IMR-90 (cell line): ENCODE measurements around the gene SYNE2. TPM values are rescaled to one million over a fixed set of nuclear protein-coding genes. Genes with fewer than 3 reads are reported as not detected.

ENCODE experiments used
- ATAC-seq: fragments of 200-7000 bp; cut with Tn5 transposase; 2 replicates; pipeline ENCODE4 v1.9.1; 2020; ENCODE audit warnings: low read depth, mild to moderate bottlenecking, moderate library complexity
- BruUV-seq: library from RNA; stranded (reverse); fragments of 400-500 nt; replicated peaks from 2 replicates; lab custom pipeline; 2021; lab: Mats Ljungman, UMichigan
- CTCF ChIA-PET: fragments of 300-600 bp; formaldehyde crosslinking; extraction: SDS; loops from one replicate; lab custom pipeline; 2021; ENCODE audit warnings: antibody characterized with exemption; lab: Yijun Ruan, JAX
- POLR2A ChIA-PET: fragments of 300-600 bp; sonication (Branson Sonifier 250); formaldehyde crosslinking; loops from one replicate; lab custom pipeline; 2022; ENCODE audit warnings: antibody characterized with exemption; ENCODE audit not compliant: unreplicated experiment; lab: Charles Lee
- DNase-seq: peaks from one replicate; pipeline ENCODE4 v3.0.0; 2013
- H2AFZ ChIP-seq: replicated peaks from 2 replicates; pipeline ENCODE3; 2013; ENCODE audit warnings: low read length, mild to moderate bottlenecking; ENCODE audit not compliant: poor library complexity
- H2AK5ac ChIP-seq: 2 replicates; pipeline ENCODE4 v1.6.1; 2013; ENCODE audit warnings: low read depth, low read length, inconsistent platforms
- H2AK9ac ChIP-seq: replicated peaks from 2 replicates; pipeline ENCODE3; 2013; ENCODE audit warnings: mild to moderate bottlenecking, low read depth, low read length, moderate library complexity; ENCODE audit not compliant: poor library complexity
- H2BK120ac ChIP-seq: 2 replicates; pipeline ENCODE4 v1.6.1; 2013; ENCODE audit warnings: low read depth, low read length, inconsistent platforms
- H2BK15ac ChIP-seq: 3 replicates; pipeline ENCODE4 v1.6.1; 2013; ENCODE audit warnings: low read depth, low read length, inconsistent platforms
- H2BK20ac ChIP-seq: 2 replicates; pipeline ENCODE4 v1.6.1; 2013; ENCODE audit warnings: low read depth, mild to moderate bottlenecking, inconsistent platforms, low read length, moderate library complexity
- H2BK5ac ChIP-seq: 2 replicates; pipeline ENCODE4 v1.6.1; 2013; ENCODE audit warnings: mild to moderate bottlenecking, low read depth, low read length, inconsistent platforms; ENCODE audit not compliant: poor library complexity, severe bottlenecking
- H3K14ac ChIP-seq: replicated peaks from 2 replicates; pipeline ENCODE4 v1.6.1; 2013; ENCODE audit warnings: low read depth, low read length, inconsistent platforms
- H3K18ac ChIP-seq: 2 replicates; pipeline ENCODE4 v1.6.1; 2013; ENCODE audit warnings: low read depth, low read length, control low read depth
- H3K23ac ChIP-seq: 2 replicates; pipeline ENCODE4 v1.6.1; 2013; ENCODE audit warnings: low read depth, low read length, inconsistent platforms
- H3K27ac ChIP-seq: 2 replicates; pipeline ENCODE4 v1.5.1; 2013; ENCODE audit warnings: mild to moderate bottlenecking, control low read depth, low read length; ENCODE audit not compliant: insufficient read depth
- H3K27me3 ChIP-seq: 2 replicates; pipeline ENCODE4 v1.6.1; 2013; ENCODE audit warnings: low read length; ENCODE audit not compliant: control insufficient read depth, insufficient read depth
- H3K36me3 ChIP-seq: 2 replicates; pipeline ENCODE4 v1.6.1; 2013; ENCODE audit warnings: low read length, mixed read lengths; ENCODE audit not compliant: control insufficient read depth, insufficient read depth
- H3K4ac ChIP-seq: 2 replicates; pipeline ENCODE4 v1.6.1; 2013; ENCODE audit warnings: low read depth, low read length, inconsistent platforms
- H3K4me1 ChIP-seq: 2 replicates; pipeline ENCODE4 v1.6.1; 2013; ENCODE audit warnings: low read length, mixed read lengths; ENCODE audit not compliant: control insufficient read depth, insufficient read depth
- H3K4me2 ChIP-seq: 2 replicates; pipeline ENCODE4 v1.6.1; 2013; ENCODE audit warnings: low read depth, mild to moderate bottlenecking, control low read depth, low read length, moderate library complexity
- H3K4me3 ChIP-seq: 2 replicates; pipeline ENCODE4 v1.5.1; 2013; ENCODE audit warnings: low read depth, mild to moderate bottlenecking, control low read depth, low read length, moderate library complexity; ENCODE audit not compliant: insufficient read depth
- H3K56ac ChIP-seq: 2 replicates; pipeline ENCODE4 v1.6.1; 2013; ENCODE audit warnings: low read length, inconsistent platforms; ENCODE audit not compliant: insufficient read depth; ENCODE audit errors: extremely low read depth
- H3K79me1 ChIP-seq, 2 experiments: 2 replicates each; pipeline ENCODE4 v1.6.1; 2013; ENCODE audit warnings: low read length in 2 of 2, inconsistent platforms in 1 of 2, low read depth in 1 of 2
- H3K9ac ChIP-seq: 2 replicates; pipeline ENCODE4 v1.6.1; 2013; ENCODE audit warnings: low read depth, low read length, control low read depth
- H3K9me1 ChIP-seq: 2 replicates; pipeline ENCODE4 v1.6.1; 2013; ENCODE audit warnings: low read length, inconsistent platforms; ENCODE audit not compliant: insufficient read depth
- H3K9me3 ChIP-seq: 2 replicates; pipeline ENCODE4 v1.6.1; 2013; ENCODE audit warnings: low read length; ENCODE audit not compliant: control insufficient read depth, insufficient read depth
- H4K20me1 ChIP-seq: 2 replicates; pipeline ENCODE4 v1.6.1; 2013; ENCODE audit warnings: low read length, inconsistent platforms; ENCODE audit not compliant: insufficient read depth
- H4K5ac ChIP-seq: 2 replicates; pipeline ENCODE4 v1.6.1; 2013; ENCODE audit warnings: mild to moderate bottlenecking, low read depth, low read length, control low read depth
- H4K8ac ChIP-seq, 2 experiments: 2 replicates each; pipeline ENCODE4 v1.6.1; 2013; ENCODE audit warnings: low read depth in 2 of 2, low read length in 2 of 2, control low read depth in 1 of 2, inconsistent platforms in 1 of 2
- H4K91ac ChIP-seq: 2 replicates; pipeline ENCODE4 v1.6.1; 2013; ENCODE audit warnings: low read depth, low read length, inconsistent platforms; ENCODE audit not compliant: insufficient read depth
- BHLHE40 ChIP-seq: fragments of 150-350 bp; IDR thresholded peaks from 2 replicates; pipeline ENCODE4 v1.6.1; 2016; ENCODE audit warnings: mild to moderate bottlenecking, low read depth, low read length
- CEBPB ChIP-seq: IDR thresholded peaks from 2 replicates; pipeline ENCODE4 v1.6.1; 2012; ENCODE audit warnings: low read depth, low read length, improper control_type of control experiment
- CHD1 ChIP-seq: IDR thresholded peaks from 2 replicates; pipeline ENCODE4 v1.6.1; 2012; ENCODE audit warnings: low read depth, low read length, improper control_type of control experiment
- MAZ ChIP-seq: IDR thresholded peaks from 2 replicates; pipeline ENCODE4 v1.6.1; 2012; ENCODE audit warnings: low read depth, mild to moderate bottlenecking, low read length, improper control_type of control experiment, moderate library complexity, borderline replicate concordance
- NFE2L2 ChIP-seq: fragments of 150-350 bp; IDR thresholded peaks from 2 replicates; pipeline ENCODE4 v1.6.1; 2016; ENCODE audit warnings: low read depth, mild to moderate bottlenecking, low read length
- RAD21 ChIP-seq: IDR thresholded peaks from 2 replicates; pipeline ENCODE4 v1.6.1; 2012; ENCODE audit warnings: low read length, improper control_type of control experiment
- RCOR1 ChIP-seq: IDR thresholded peaks from 2 replicates; pipeline ENCODE4 v1.6.1; 2012; ENCODE audit warnings: mild to moderate bottlenecking, low read length, improper control_type of control experiment; ENCODE audit not compliant: insufficient replicate concordance
- SMC3 ChIP-seq: fragments of 150-350 bp; IDR thresholded peaks from 2 replicates; pipeline ENCODE4 v1.6.1; 2016; ENCODE audit warnings: low read depth, mild to moderate bottlenecking, antibody characterized with exemption, low read length, moderate library complexity
- WGBS, 2 experiments: methylation state at CpG; one replicate each; pipeline versions ENCODE4 v1.1.5 to v1.1.7; 2013; ENCODE audit warnings: missing lambda C conversion rate in 2 of 2; ENCODE audit not compliant: insufficient read length in 1 of 2; ENCODE audit errors: extremely low coverage in 2 of 2; 5-methylcytosine and 5-hydroxymethylcytosine counted together
- dilution Hi-C: fragments of 300-500 bp; cut with HindIII; formaldehyde crosslinking; loops from one replicate; pipeline ENCODE4 v1.14.3; 2018; ENCODE audit warnings: low sequenced_read_pairs; ENCODE audit not compliant: unreplicated experiment
- in situ Hi-C: fragments of 300-500 bp; cut with MboI; formaldehyde crosslinking; loops from 3 replicates; pipeline ENCODE4 v1.14.3; 2019; ENCODE audit warnings: low sequenced_read_pairs, inconsistent platforms, mixed read lengths
- intact Hi-C: fragments of 100-400 bp; cut with micrococcal nuclease; formaldehyde crosslinking; loops from 2 replicates; pipeline ENCODE4 v1.10.0; 2022
- polyA plus RNA-seq, 3 experiments: library from polyadenylated mRNA; depleted of rRNA; stranded (reverse); fragments of >200 nt; gene quantifications; 2 replicates each; pipeline ENCODE4 v1.2.3, GENCODE V29; 2012; ENCODE audit warnings: low replicate concordance in 1 of 3
- total RNA-seq: library from RNA; depleted of rRNA; stranded (reverse); fragments of >200 nt; gene quantifications from 2 replicates; pipeline ENCODE4 v1.2.3, GENCODE V29; 2012
- TF ChIP-seq, protein P1 (sequence below): fragments of 150-350 bp; IDR thresholded peaks from 2 replicates; pipeline ENCODE4 v1.6.1; 2016; ENCODE audit warnings: low read depth, mild to moderate bottlenecking, low read length, moderate library complexity, borderline replicate concordance
- TF ChIP-seq, protein P2 (sequence below): fragments of 150-350 bp; IDR thresholded peaks from 2 replicates; pipeline ENCODE4 v1.6.1; 2017; ENCODE audit warnings: mild to moderate bottlenecking, antibody characterized with exemption, low read length, low read depth

The SYNE2 gene
- total and polyA plus RNA-seq, 2 of the 4 experiments (the other 2 are of a cell fraction), result 5.2 to 28.9 TPM

- POLR2A ChIA-PET, result no interaction called here
These were observed 394.4 kb downstream of the SYNE2 start for GRCh38 chr14:64247195-64247594.

More at GRCh38 chr14:64247195-64247594, 394.4 kb downstream of the SYNE2 start:
- in situ Hi-C loops (no loop called here), intact Hi-C loops (no loop called here), dilution Hi-C loops (no loop called here)
- no peaks in the 10 kb centered on the region for H4K20me1 ChIP-seq
- no peak overlapping the region for H3K4me3 ChIP-seq
- H3K4ac ChIP-seq, result no peak overlapping the region
- BruUV-seq, result no TSS peak
- no peak overlapping the region for H3K27ac ChIP-seq
- no peak overlapping the region for H2AK9ac ChIP-seq
- no peak overlapping the region for H3K9ac ChIP-seq
- H3K9me1 ChIP-seq, result peaks cover 3% of the 10 kb centered on the region; the same call in 1 of the 2 replicates
- no peak overlapping the region for H4K5ac ChIP-seq
- no peak overlapping the region for H2BK15ac ChIP-seq
- H3K36me3 ChIP-seq, result no peaks in the 10 kb centered on the region
- H2BK20ac ChIP-seq, result no peak overlapping the region
- H3K14ac ChIP-seq, result no peak overlapping the region
- H3K27me3 ChIP-seq, result no peaks in the 10 kb centered on the region
- ATAC-seq (no peak), DNase-seq (no peak)
- no peak overlapping the region for H4K91ac ChIP-seq
- WGBS, 2 experiments, result 83% methylated on average over 1 of the region's 3 CpGs; no CpG with 5 or more reads in 1 of the 2 experiments
- H2BK5ac ChIP-seq, result no peak overlapping the region
- no peak overlapping the region for H3K23ac ChIP-seq
- CTCF ChIA-PET, result no interaction called here
- H2AK5ac ChIP-seq, result no peak overlapping the region
- H3K18ac ChIP-seq, result no peak overlapping the region
- H3K79me1 ChIP-seq, result no peaks in the 10 kb centered on the region
- peaks cover 3% of the 10 kb centered on the region; the same call in 1 of the 2 replicates for H3K4me1 ChIP-seq
- H3K4me2 ChIP-seq, result no peak overlapping the region
- H2AFZ ChIP-seq, result no peak overlapping the region
- TF ChIP-seq CEBPB, result no peak
- TF ChIP-seq, protein P1, sequence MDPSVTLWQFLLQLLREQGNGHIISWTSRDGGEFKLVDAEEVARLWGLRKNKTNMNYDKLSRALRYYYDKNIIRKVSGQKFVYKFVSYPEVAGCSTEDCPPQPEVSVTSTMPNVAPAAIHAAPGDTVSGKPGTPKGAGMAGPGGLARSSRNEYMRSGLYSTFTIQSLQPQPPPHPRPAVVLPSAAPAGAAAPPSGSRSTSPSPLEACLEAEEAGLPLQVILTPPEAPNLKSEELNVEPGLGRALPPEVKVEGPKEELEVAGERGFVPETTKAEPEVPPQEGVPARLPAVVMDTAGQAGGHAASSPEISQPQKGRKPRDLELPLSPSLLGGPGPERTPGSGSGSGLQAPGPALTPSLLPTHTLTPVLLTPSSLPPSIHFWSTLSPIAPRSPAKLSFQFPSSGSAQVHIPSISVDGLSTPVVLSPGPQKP, result no peak
- no peak for TF ChIP-seq CHD1
- no peak for TF ChIP-seq BHLHE40
- TF ChIP-seq SMC3, result no peak
- TF ChIP-seq RCOR1, result no peak
- no peak for TF ChIP-seq RAD21
- TF ChIP-seq, protein P2, sequence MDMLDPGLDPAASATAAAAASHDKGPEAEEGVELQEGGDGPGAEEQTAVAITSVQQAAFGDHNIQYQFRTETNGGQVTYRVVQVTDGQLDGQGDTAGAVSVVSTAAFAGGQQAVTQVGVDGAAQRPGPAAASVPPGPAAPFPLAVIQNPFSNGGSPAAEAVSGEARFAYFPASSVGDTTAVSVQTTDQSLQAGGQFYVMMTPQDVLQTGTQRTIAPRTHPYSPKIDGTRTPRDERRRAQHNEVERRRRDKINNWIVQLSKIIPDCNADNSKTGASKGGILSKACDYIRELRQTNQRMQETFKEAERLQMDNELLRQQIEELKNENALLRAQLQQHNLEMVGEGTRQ, result no peak
- TF ChIP-seq MAZ, result no peak
- no peak for TF ChIP-seq NFE2L2
- H4K8ac ChIP-seq, result no peak overlapping the region
- no peak overlapping the region for H3K56ac ChIP-seq
- no peaks in the 10 kb centered on the region for H3K9me3 ChIP-seq
- no peak overlapping the region for H2BK120ac ChIP-seq
